Mucosa of gallbladder (tissue), 1 donor: ENCODE results near the gene MINDY4. TPM values are rescaled to one million over a fixed set of nuclear protein-coding genes. Genes with fewer than 3 reads are reported as not detected.

Source experiments
- DNase-seq: peaks from one replicate; pipeline ENCODE4 v3.0.0-alpha.2; 2020; ENCODE audit warnings: low spot score
- total RNA-seq: library from RNA; stranded (reverse); gene quantifications from one replicate; pipeline ENCODE4 v1.2.1, GENCODE V29; 2021
- donor health status: DM: no; HTN: no; CAD: no.

The MINDY4 gene
- total RNA-seq, result 23.1 TPM

DNA sequence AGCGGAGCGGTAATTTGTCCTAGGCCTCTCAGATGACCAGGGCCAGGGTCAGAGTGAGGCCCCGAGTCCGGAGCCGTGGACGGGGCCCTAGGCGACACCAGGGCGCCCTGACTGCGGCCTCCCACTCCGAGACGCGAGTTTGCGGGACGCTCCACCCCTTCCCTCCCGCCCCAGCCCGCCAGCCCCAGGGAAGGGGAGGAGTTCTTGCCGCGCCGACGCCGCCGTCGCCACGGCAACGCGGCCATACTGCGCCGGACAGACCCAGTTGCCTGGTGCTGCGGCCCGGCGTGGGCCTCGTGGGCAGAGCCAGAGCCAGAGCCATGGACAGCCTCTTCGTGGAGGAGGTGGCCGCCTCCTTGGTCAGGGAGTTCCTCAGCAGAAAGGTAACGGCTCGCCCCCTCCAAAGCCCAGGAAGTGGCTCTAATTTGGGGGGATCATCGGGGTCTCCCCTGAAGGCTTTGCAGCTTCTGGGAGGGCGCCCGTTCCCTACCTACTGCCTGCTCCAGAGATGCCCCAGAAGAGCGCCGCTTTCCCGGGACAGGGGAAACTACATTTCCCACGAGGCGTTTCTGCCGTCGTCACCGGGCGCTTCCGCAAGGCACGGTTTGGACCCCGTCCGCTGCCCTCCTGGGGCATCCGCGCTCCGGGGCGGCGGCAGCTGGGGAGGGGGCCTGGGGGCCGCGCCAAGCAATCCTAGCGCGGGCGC is at the start of gene MINDY4:
TSS of gene MINDY4 (plus strand) at position 244 of the 706 bp plus-strand sequence. CDS start at position 321, 77 bp downstream.
- DNase-seq, result peak; percentile 85

DNA sequence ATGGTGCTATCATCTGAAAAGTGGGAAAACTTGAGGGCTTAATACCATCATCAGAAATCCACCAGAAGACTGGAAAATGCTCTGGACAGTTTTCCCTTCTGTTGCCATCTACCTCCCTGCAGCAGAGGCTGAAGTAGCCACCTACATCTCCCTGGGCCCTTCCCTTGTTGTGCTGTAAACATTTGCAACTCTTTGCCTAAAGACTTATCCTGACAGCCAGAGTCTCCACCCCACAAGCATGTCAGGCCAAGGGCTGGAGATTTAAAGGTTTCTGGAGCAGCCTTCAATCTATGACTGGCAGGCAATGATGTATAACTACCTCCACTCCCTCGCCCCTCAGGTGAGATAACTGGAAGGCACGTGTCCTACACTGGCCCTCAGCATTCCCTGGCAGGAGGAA is 49.0 kb upstream of the MINDY4 start:
- DNase-seq, result no peak

DNA sequence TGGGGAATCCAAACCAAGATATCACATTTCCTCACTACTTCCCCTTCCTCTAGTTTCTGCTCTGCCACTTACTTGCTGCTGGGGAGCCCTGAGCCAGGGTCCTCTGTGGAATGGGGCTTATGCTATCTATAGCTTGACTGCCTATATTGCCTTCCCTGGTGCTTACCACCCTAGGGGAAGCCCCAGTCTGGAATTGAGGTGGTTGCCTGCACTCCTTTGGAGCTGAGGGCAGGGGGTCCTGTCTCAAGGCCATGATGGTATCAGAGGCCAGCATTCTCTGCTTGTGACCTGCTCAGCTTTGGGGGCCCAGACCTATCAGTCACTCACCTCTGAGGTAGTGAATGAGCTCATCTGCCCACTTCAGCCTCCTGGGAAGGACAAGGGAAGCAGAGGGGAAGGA is 48.5 kb upstream of the MINDY4 start:
- DNase-seq, result no peak

DNA sequence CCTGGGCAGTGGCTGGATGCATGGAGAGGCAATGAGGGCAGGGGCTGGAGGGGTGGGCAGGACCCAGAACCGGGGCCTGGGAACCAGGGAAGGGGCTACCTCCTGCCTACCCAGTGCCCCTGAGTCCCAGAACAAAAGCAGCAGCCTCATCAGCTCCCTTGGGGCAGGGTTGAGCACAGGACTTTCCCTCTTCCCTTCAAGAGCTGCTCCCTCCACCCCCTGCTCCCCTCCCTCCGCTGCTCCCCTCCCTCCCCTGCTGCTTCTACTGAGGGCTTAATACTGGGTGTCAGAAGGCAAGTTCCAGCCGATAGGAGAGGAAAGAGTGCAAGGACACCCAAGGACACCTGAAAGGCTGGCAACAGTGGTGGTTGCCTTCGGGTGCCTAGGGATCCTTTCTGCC is 47.4 kb upstream of the MINDY4 start:
- DNase-seq, result no peak

DNA sequence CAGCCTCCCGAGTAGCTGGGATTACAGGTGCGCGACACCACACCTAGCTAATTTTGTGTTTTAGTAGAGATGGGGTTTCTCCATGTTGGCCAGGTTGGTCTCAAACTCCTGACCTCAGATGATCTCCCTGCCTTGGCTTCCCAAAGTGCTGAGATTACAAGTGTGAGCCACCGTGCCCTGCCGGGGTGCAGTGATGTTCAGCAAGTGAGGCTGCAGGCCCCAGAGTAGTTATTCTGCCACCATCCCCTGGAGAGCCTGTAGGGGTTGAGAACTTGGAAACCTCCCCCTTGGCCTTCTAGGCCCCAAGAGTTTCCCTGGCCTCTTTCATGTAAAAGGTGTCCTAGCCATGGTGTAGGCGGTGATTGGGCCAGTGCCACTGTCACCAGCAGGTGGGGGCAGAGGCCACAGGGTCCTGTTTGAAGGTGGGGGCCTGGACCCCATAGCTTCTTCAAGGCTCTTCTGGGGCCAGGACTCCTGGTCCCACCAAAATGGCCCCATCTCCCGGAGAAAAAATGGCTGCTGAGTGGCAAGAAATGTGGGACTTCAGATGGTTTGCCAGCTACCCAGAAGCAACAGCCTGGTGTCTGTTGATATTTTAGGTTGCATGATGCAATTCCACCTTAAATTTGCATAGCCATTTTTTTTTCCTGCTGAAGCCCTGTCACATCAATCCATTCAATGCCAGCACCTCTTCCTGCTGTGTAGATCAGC is 44.8 kb upstream of the MINDY4 start:
- DNase-seq, result no peak

DNA sequence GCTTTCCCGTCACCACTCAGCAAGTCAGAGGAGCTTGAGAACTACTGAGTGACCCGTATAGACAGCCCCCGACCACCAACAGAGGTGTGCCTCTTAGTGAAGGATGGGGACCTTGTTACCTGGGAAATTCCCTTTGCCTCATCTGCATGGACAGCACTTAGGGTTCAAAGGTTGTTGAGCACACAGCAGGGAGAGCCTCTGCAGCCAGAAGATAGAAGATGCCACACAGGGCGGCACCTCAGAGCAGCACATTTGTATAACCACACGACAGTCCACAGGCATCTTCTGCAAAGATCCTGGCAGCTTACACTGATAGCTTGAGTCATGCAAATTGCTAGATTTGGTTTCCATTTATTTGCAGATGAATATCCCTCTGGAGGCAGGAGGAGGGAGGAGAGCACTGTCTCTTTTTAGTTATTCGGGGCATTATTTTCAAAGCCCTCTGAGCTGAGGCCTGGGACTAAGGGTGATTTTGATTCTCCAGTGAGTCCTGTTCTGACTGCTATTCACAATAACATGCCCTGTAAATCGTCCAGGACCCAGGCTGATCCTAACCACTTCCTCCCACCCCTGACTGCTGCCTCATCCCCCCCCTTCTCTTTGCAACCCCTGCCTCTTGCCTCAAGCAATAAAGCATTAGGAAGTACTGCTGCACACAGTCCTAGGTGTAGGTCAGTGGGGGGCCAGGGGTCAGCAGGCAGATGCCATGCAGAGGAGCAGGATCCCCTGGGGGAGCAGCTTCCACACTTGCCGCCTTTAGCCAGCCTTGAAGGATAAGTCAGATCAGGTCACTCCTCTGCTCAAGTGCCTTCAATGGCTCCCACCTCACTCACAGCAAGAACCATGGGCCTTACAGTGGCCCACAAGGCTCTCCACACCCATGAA is 43.9 kb upstream of the MINDY4 start:
- no peak for DNase-seq

DNA sequence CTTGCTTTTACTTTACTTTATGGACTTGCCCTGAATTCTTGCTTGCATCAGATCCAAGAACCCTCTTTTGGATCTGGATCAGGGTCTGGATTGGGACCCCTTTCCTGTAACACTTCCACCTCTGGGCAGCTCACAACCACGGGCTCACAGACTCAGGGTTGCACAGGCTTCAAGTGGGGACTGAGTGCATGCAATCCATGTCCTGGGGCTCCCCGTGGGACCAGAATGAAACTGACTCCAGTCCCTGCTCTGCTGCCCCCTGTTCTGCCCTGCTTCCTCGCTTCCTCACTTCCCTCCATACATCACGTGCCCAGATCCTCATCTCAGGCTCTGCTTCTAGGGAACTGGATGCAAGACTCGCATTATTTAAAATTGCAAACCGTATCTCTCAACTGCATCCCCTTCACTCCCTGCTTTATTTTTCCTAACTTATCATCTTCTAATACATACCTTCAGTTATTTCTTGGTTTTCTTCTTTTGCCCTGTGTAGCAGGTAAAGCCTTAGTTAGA is 42.6 kb upstream of the MINDY4 start:
- no peak for DNase-seq

DNA sequence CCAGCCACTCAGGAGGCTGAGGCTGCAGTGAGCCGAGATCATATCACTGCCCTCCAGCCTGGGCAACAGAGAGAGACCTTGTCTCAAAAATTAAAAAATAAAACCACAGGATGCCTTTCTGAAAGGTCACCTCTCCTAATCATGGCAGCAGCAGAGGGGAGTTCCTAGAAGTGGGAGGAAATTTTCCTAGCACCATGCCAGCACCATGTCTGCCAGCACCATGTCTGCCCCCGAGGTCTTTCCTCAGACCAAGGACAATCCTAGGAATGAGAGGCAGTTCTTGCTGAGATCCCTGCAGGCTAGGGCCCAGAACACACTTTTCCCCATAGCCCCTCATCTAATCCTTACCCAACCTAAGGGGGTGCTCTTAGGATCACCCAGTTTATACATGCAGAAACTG is 41.6 kb upstream of the MINDY4 start:
- DNase-seq, result no peak

DNA sequence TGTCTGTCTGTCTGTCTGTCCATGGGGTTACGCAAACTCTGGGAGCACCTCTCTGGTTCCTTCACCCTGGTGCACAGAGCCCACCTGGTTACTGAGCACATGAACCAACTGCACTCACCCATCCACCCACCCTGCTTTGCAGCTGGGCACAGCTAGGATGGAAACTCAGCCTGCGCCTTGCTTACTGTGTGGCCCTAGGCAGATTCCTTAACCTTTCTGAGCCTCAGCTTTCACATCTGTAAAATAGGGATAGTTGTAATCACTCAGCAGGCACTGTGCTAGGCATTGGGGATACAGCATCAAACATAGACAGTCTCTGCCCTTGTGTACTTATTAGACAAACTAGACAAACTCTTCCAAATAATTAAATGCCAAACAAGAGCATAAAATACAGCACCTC is 41.1 kb upstream of the MINDY4 start:
- no peak for DNase-seq

DNA sequence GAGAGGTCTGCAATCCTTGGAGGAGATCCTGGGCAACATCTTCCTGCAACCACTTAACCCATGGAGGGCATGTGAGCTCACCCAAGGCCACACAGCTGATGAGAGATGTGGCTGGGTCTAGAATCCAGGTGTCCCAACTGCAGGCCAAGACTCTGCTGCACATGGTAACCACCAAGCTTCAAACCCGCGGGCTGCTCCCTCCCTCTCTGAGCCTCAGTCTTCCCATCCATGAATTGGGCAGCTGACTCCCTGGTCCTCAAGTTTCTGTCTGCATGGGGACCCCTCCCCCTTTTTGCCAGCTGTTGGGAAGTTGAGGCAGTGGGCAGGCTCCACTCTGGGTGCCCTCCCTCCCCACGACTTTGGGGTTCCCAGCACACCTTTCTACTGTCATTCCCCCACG is 40.2 kb upstream of the MINDY4 start:
- DNase-seq, result no peak

DNA sequence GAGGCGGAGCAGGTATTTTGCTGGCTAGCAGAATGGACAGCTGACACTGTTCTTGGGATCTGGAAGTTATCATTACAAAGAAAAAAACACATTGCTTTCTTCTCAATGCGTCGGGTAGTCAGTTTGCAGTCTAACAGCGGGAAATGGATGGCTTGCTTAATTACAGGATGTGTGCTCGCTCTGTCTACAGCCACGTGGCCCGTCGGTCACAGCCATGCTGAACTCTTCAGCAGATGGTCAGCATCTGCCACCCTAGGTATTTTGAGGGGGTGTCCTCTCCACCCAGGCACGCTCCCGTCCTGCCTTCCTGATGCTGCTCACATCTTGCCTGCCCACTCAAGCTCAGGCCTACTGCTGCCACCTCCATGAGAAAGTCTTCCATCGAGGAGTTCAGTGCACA is 39.6 kb upstream of the MINDY4 start:
- DNase-seq, result no peak

DNA sequence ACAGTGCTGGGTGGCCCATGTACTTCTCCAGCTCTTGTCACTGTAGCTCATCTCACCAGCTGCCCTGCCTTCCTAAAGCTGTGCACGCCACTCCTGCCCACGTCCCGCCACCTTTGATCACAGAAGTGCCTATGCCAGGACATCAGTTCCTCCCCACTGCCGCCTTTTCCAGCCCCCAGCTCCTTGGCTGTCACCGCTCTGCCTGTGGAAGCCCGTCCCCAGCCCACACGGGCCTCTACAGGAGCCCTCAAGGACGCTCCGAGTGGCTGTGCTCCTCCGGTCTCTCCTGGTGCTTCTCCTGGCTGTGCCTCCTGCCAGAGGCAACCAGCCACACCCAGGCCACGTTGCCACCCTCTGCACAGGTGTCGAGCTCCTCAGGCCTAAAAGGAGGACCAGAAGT is 38.6 kb upstream of the MINDY4 start:
- DNase-seq, result no peak

DNA sequence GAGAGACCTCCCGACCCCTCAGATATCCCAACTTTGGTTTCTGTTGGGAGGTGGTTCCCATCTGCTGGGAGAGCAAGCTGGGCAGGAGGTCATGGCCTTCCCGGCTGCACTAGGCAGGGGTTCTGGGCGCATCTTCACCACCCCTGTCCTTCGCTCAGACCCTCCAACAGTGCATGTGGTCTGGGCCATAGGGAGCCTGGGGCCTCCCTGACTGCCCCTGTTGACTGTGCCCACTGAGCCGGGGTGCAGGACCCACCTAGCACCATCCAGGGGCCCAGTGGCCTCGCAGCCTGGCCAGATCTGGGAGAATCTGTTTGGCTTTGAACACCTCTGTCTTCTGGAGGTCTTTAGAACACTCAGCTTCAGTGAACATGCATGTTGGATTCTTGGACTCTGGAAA is 38.0 kb upstream of the MINDY4 start:
- no peak for DNase-seq

DNA sequence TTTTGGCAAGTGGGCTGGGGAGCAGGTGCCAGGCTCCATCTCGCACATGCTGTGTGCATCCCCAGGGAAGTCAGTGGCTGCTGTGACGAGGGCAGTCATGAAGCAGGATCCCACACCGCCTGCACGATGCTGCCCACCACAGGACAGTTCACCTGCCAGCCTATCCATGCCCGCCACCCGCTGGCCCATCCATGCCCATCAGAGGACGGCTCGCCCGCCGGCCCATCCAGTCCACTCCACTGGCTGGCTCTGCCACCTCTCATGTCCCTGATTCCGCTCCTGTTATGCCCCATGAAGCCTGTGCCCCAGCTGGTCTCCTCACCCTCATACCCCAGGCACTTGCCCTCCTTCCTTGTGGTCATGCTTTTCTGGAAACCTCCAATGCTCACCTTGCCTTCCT is 37.5 kb upstream of the MINDY4 start:
- DNase-seq, result no peak

DNA sequence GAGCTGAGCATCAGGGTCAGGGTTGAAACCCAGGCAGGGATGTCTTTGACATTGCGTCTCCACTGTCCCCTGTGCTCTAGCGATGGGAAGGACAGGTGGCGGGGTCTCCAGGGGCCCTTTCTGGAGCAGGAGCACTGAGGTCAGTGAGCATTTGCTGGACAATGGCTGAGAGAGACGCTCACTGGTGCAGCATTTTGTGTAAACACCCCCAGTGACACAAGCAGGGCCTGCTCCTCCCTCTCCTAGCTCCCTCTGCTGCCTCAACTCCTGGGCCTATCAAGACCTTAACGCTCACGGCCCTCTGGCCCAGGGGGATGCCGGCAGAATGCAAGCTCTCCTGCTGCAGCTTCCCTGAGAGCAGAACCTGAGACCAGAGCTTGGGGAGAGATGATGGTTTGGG is 36.7 kb upstream of the MINDY4 start:
- DNase-seq, result no peak

DNA sequence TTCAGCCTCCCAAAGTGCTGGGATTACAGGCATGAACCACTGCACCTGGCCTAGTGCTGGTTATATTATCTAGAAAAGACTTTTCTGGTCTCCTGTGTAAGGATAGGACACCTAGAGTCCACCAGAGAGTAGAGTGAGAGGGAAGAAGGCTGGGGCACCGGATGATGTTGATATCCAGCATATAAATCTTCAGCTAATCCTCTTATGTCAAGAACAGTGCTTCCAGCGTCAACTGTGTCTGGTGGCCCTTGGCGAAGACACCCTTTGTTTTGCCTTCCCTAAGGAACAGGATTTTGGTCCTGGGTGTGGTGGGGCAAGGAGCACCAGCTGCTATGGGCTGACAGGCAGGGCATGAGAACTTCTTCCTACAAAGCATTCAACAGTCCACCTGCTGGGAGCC is 35.6 kb upstream of the MINDY4 start:
- DNase-seq, result no peak

DNA sequence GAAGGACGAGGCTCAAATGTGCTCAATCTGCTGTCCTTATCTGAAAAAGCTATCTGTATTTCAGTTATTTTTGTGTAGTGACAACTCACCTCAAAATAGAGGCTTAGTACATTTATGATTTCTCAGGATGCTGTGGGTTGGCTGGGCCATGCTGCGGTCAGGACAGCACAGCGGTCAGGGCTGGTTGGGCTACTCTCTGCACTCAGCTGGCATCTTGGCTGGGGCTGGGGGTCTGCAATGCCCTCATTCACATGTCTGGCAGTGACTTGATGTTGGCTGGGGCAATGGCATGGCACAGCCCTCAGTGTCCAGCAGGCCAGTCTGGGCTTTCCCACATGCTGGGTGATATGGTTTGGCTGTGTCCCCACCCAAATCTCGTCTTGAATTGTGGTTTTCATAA is 34.9 kb upstream of the MINDY4 start:
- no peak for DNase-seq

DNA sequence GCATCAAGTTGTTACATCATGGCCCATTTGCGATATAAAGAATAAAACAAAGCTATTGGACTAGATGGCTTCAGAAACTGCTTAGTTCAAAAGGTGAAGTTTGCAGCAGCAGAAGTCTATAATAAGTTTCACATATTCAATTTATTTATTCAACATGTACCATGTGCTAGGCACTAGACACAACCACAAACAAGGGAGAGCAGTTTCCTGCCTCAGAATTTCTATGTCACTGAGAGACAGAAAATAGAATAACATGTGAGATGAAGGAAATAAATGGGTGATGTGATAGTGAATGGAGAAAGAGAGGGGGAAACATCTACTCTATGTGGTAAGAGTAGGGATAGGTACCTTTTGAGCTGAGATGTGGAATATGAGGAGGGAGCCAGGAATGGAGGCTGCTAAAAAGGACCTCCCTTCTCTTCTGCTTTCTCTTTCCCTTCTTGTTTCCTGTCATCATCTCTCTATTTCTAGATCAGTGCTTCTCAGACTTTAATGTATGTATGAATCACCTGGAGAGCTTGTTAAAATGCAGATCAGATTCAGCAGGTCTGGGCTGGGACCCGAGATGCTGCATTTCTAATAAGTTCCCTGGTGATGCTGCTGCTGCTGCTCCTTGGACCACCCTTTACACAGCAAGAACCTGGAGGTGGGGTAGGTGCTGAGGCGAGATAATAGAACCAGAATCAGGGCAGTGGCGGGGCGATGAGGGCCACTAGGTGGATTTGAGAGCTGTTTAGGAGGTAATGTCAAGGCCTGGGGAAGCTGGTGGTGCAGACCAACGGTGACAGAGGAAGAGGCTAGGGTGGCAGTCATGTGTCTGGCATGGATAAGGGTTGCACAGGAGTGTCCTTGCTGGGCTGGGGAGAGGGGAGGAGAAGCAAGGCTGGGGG is 32.9 kb upstream of the MINDY4 start:
- DNase-seq, result no peak

DNA sequence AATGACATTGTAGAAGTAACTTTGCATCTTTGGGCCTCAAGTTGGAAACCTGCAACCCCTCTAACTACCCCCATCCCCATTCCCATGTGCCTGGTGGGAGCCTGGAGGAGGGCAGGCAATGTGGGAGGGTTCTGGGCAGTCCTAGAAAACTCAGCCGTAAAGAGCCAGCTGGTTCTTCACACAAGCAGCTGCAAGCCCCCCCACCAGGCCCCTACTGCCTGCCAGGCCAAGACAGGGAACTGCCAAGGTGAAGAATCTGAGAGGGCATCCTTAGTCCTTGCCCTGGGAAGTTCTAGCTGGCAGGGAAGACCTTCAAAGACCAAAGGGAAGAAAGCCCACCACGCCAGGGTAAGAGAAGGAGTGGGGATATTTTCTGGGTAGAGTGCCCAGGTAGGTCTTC is 31.5 kb upstream of the MINDY4 start:
- no peak for DNase-seq

DNA sequence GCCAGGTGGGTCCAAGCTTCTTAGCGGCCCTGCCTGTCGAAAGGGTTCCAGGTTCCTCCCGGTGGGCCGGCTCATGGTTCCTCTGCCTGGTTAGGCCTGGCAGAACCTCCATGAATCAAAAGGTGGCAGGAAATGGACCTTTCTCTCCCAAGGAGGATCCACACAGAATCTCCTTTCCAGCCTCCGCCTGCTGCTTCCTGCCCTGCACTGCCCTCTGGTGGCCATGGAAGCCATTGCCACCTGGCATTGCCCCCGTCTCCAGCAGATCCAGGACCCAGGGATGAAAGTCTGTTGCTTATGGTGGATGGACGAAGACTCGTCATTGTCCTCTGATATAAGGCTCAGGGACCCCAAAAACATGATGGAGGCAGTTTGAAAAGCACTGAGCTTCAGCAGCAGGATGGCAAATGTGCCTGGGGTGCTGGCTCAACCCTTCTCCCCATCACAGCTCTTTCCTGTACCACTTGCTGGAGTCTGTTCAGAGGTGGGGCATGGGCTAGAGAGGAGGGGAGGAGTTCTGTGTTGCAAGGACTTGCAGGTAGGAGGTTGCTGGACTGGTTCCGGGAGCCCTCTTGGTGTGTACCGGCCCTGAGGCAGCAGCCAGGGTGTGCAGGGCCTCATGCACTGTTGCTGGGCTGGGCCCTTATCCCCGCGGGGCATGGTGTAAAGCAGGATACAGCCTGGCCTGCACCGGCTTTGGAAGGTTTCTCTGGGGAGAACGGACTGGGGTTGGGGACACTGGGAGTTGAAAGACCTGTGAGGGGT is 30.6 kb upstream of the MINDY4 start:
- peak; percentile 77 for DNase-seq

DNA sequence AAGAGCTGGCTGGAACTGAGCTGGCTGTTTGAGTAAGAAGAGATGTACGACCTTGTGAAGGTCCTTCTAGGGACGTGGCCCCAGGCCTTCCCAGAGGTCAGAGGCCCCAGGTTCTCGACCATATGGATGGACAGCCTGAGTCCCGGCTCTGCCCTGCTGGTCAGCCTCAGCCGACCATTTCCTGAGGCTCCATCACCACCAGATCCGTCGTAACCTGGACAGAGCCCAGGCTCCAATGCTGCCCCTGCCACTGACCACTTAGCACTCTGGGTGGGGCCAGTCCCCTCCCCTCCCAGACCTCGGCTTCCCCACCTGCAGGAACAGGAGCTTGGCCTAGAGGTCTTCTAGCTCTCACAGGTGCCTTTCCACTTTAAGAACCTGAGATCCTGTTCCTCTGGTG is 29.9 kb upstream of the MINDY4 start:
- no peak for DNase-seq
